H1 (cell line): ENCODE data around the gene RAD51C. TPM values are rescaled to one million over a fixed set of nuclear protein-coding genes. Genes with fewer than 3 reads are reported as not detected.

Experiments
- CTCF ChIA-PET: fragments of 300-600 bp; sonication (Branson Sonifier 250); formaldehyde crosslinking; loops from one replicate; lab custom pipeline; 2021; ENCODE audit not compliant: partially characterized antibody; lab: Charles Lee
- POLR2A ChIA-PET: fragments of 300-600 bp; sonication (Branson Sonifier 250); formaldehyde crosslinking; loops from one replicate; lab custom pipeline; 2021; ENCODE audit warnings: inconsistent platforms; ENCODE audit not compliant: partially characterized antibody; lab: Charles Lee
- DNase-seq, 2 experiments: peaks; one replicate each; pipeline versions ENCODE4 v3.0.0 to v3.0.0-alpha.2; 2010 to 2022; ENCODE audit warnings: low spot score in 2 of 2, low read depth in 1 of 2, mixed read lengths in 1 of 2
- FAIRE-seq: peaks from 2 replicates; lab custom pipeline; 2011; peaks lifted over from hg19 to GRCh38; lab: Jason Lieb, UNC
- H2AFZ ChIP-seq: 2 replicates; pipeline ENCODE4 v1.8.1; 2012; ENCODE audit warnings: low read length, inconsistent platforms
- H2AK5ac ChIP-seq: 2 replicates; pipeline ENCODE4 v1.6.1; 2013; ENCODE audit warnings: low read depth, low read length
- H2BK120ac ChIP-seq: replicated peaks from 2 replicates; pipeline ENCODE3; 2013; ENCODE audit warnings: low read depth, low read length, inconsistent platforms
- H2BK12ac ChIP-seq: 2 replicates; pipeline ENCODE4 v1.6.1; 2013; ENCODE audit warnings: low read depth, low read length
- H2BK15ac ChIP-seq: 2 replicates; pipeline ENCODE4 v1.6.1; 2013; ENCODE audit warnings: low read length
- H2BK20ac ChIP-seq: 2 replicates; pipeline ENCODE4 v1.6.1; 2013; ENCODE audit warnings: low read length
- H2BK5ac ChIP-seq: 2 replicates; pipeline ENCODE4 v1.6.1; 2013; ENCODE audit warnings: low read depth, low read length
- H3K14ac ChIP-seq: 2 replicates; pipeline ENCODE4 v1.6.1; 2013; ENCODE audit warnings: inconsistent platforms; ENCODE audit not compliant: insufficient read length
- H3K18ac ChIP-seq: 2 replicates; pipeline ENCODE4 v1.6.1; 2013; ENCODE audit warnings: low read length; ENCODE audit errors: extremely low read depth
- H3K23ac ChIP-seq: 2 replicates; pipeline ENCODE4 v1.6.1; 2013; ENCODE audit warnings: inconsistent platforms; ENCODE audit not compliant: insufficient read length
- H3K23me2 ChIP-seq: 2 replicates; pipeline ENCODE4 v1.6.1; 2013; ENCODE audit warnings: low read depth, low read length
- H3K27ac ChIP-seq: 2 replicates; pipeline ENCODE4 v1.6.1; 2011; ENCODE audit warnings: low read depth, low read length, inconsistent platforms
- H3K27me3 ChIP-seq, 4 experiments: replicated peaks in 1 of 4; 1 replicate in 1 of 4; 2 replicates in 3 of 4; pipeline versions ENCODE4 v1.6.1 to v1.8.1; 2011 to 2013; ENCODE audit warnings: low read length in 3 of 4, mild to moderate bottlenecking in 3 of 4, inconsistent platforms in 2 of 4, mixed read lengths in 2 of 4, moderate library complexity in 1 of 4; ENCODE audit not compliant: control insufficient read depth in 3 of 4, insufficient read depth in 3 of 4; ENCODE audit errors: extremely low read depth in 1 of 4
- H3K36me3 ChIP-seq, 4 experiments: 2 replicates each; pipeline versions ENCODE4 v1.6.1 to v1.8.1; 2011 to 2013; ENCODE audit warnings: mild to moderate bottlenecking in 4 of 4, low read length in 3 of 4, moderate library complexity in 2 of 4, control low read depth in 1 of 4, inconsistent platforms in 1 of 4; ENCODE audit not compliant: insufficient read depth in 4 of 4, control insufficient read depth in 2 of 4
- H3K4ac ChIP-seq: replicated peaks from 2 replicates; pipeline ENCODE3; 2013; ENCODE audit warnings: low read length, low read depth, mixed read lengths, inconsistent platforms; ENCODE audit not compliant: insufficient read length
- H3K4me1 ChIP-seq, 4 experiments: replicated peaks in 1 of 4; 1 replicate in 1 of 4; 2 replicates in 3 of 4; pipeline versions ENCODE4 v1.6.1 to v1.8.1; 2011 to 2013; ENCODE audit warnings: low read length in 3 of 4, inconsistent platforms in 2 of 4, mixed read lengths in 1 of 4; ENCODE audit not compliant: insufficient read depth in 4 of 4, control insufficient read depth in 3 of 4
- H3K4me2 ChIP-seq, 2 experiments: 2 replicates each; pipeline versions ENCODE4 v1.6.1 to v1.8.1; 2011 to 2013; ENCODE audit warnings: low read depth in 2 of 2, low read length in 2 of 2, control low read depth in 1 of 2, inconsistent platforms in 1 of 2, mild to moderate bottlenecking in 1 of 2; ENCODE audit not compliant: insufficient read depth in 1 of 2
- H3K4me3 ChIP-seq, 4 experiments: fragments of 200-600, 300-600 bp in 1 of 4; sonication (generic), shearing (Covaris generic), sonication (Bioruptor Twin) in 1 of 4; 2 replicates each; pipeline versions ENCODE4 v1.5.1 to v1.8.1; 2011 to 2016; ENCODE audit warnings: low read length in 4 of 4, low read depth in 3 of 4, control low read depth in 2 of 4, inconsistent platforms in 2 of 4, mild to moderate bottlenecking in 2 of 4, mixed read lengths in 1 of 4, moderate library complexity in 1 of 4; ENCODE audit not compliant: insufficient read depth in 2 of 4; ENCODE audit errors: extremely low read depth in 1 of 4
- H3K56ac ChIP-seq: replicated peaks from 2 replicates; pipeline ENCODE3; 2013; ENCODE audit warnings: low read depth, mild to moderate bottlenecking, mixed read lengths, low read length, inconsistent platforms; ENCODE audit not compliant: insufficient read length
- H3K79me1 ChIP-seq: 2 replicates; pipeline ENCODE4 v1.6.1; 2013; ENCODE audit warnings: low read depth, low read length, control low read depth
- H3K79me2 ChIP-seq, 2 experiments: 2 replicates each; pipeline versions ENCODE4 v1.6.1 to v1.8.1; 2012 to 2013; ENCODE audit warnings: low read length in 2 of 2, mild to moderate bottlenecking in 2 of 2, inconsistent platforms in 1 of 2; ENCODE audit not compliant: insufficient read depth in 2 of 2, control insufficient read depth in 1 of 2
- H3K9ac ChIP-seq, 4 experiments: replicated peaks in 1 of 4; 1 replicate in 1 of 4; 2 replicates in 3 of 4; pipeline versions ENCODE4 v1.6.1 to v1.8.1; 2011 to 2013; ENCODE audit warnings: low read depth in 3 of 4, low read length in 3 of 4, control low read depth in 2 of 4, mild to moderate bottlenecking in 2 of 4, moderate library complexity in 2 of 4, inconsistent platforms in 1 of 4; ENCODE audit errors: extremely low read depth in 1 of 4
- H3K9me3 ChIP-seq, 2 experiments: 2 replicates each; pipeline versions ENCODE4 v1.6.1 to v1.8.1; 2012 to 2013; ENCODE audit warnings: mild to moderate bottlenecking in 2 of 2, moderate library complexity in 2 of 2, control low read depth in 1 of 2, inconsistent platforms in 1 of 2, low read depth in 1 of 2, low read length in 1 of 2, mixed read lengths in 1 of 2; ENCODE audit not compliant: insufficient read depth in 2 of 2
- H4K20me1 ChIP-seq, 2 experiments: replicated peaks in 1 of 2; 2 replicates each; pipeline versions ENCODE3 to v1.8.1; 2011 to 2013; ENCODE audit warnings: inconsistent platforms in 2 of 2, low read length in 2 of 2, mild to moderate bottlenecking in 1 of 2; ENCODE audit not compliant: insufficient read depth in 2 of 2, control insufficient read depth in 1 of 2
- H4K5ac ChIP-seq: 2 replicates; pipeline ENCODE4 v1.6.1; 2013; ENCODE audit warnings: low read length, low read depth, mixed read lengths, inconsistent platforms; ENCODE audit not compliant: insufficient read length
- H4K8ac ChIP-seq: 2 replicates; pipeline ENCODE4 v1.8.0; 2013; ENCODE audit warnings: mild to moderate bottlenecking, moderate library complexity, low read length, inconsistent platforms; ENCODE audit not compliant: insufficient read depth; ENCODE audit errors: extremely low read depth
- H4K91ac ChIP-seq: replicated peaks from 2 replicates; pipeline ENCODE3; 2013; ENCODE audit warnings: low read length, mixed read lengths, inconsistent platforms; ENCODE audit not compliant: insufficient read length
- ASH2L ChIP-seq: fragments of 200-600, 300-600 bp; sonication (generic); IDR thresholded peaks from one replicate; pipeline ENCODE4 v1.7.1; 2017; ENCODE audit warnings: low read length
- BCL11A ChIP-seq, 2 experiments: IDR thresholded peaks; one replicate each; pipeline ENCODE4 v1.6.1; 2011; ENCODE audit warnings: low read depth in 2 of 2, low read length in 2 of 2, mild to moderate bottlenecking in 2 of 2
- GTF2F1 ChIP-seq: IDR thresholded peaks from 2 replicates; pipeline ENCODE4 v1.6.1; 2012; ENCODE audit warnings: low read depth, low read length, improper control_type of control experiment, borderline replicate concordance
- NANOG ChIP-seq: IDR thresholded peaks from 2 replicates; pipeline ENCODE4 v1.6.1; 2011; ENCODE audit warnings: low read length, low read depth, mild to moderate bottlenecking, inconsistent platforms; ENCODE audit not compliant: insufficient read depth, poor library complexity, severe bottlenecking
- POLR2A ChIP-seq, 2 experiments: IDR thresholded peaks; 1 replicate in 1 of 2; 2 replicates in 1 of 2; pipeline ENCODE4 v1.6.1; 2011; ENCODE audit warnings: low read depth in 2 of 2, low read length in 2 of 2, mild to moderate bottlenecking in 2 of 2; ENCODE audit errors: control extremely low read depth in 1 of 2
- RAD21 ChIP-seq, 2 experiments: IDR thresholded peaks in 1 of 2; conservative IDR thresholded peaks in 1 of 2; 2 replicates each; pipeline ENCODE4 v1.6.1; 2011; ENCODE audit warnings: low read depth in 2 of 2, low read length in 2 of 2, improper control_type of control experiment in 1 of 2, inconsistent platforms in 1 of 2, mild to moderate bottlenecking in 1 of 2, moderate library complexity in 1 of 2
- RFX5 ChIP-seq: IDR thresholded peaks from 2 replicates; pipeline ENCODE4 v1.6.1; 2011; ENCODE audit warnings: low read depth, low read length, improper control_type of control experiment, borderline replicate concordance
- RXRA ChIP-seq: IDR thresholded peaks from 2 replicates; pipeline ENCODE4 v1.6.1; 2011; ENCODE audit warnings: low read depth, mild to moderate bottlenecking, low read length, moderate library complexity; ENCODE audit not compliant: insufficient read depth
- SRF ChIP-seq: IDR thresholded peaks from 2 replicates; pipeline ENCODE4 v1.6.1; 2011; ENCODE audit warnings: mild to moderate bottlenecking, low read depth, low read length, moderate library complexity
- SUZ12 ChIP-seq: fragments of 200-600 bp; sonication (generic); IDR thresholded peaks from 2 replicates; pipeline ENCODE4 v1.6.1; 2012; ENCODE audit warnings: mild to moderate bottlenecking, inconsistent platforms, low read length, moderate library complexity, mixed read lengths
- TBP ChIP-seq: IDR thresholded peaks from 2 replicates; pipeline ENCODE4 v1.6.1; 2011; ENCODE audit warnings: low read depth, low read length, improper control_type of control experiment
- TEAD4 ChIP-seq: IDR thresholded peaks from 2 replicates; pipeline ENCODE4 v1.6.1; 2012; ENCODE audit warnings: low read depth, low read length, inconsistent platforms, mixed read lengths
- WGBS, 2 experiments: shearing (Covaris generic) in 1 of 2; methylation state at CpG; one replicate each; pipeline versions ENCODE4 v1.1.6 to v1.1.7; 2013 to 2015; ENCODE audit warnings: low lambda C conversion rate in 2 of 2, mixed read lengths in 2 of 2, inconsistent platforms in 1 of 2, low coverage in 1 of 2, missing lambda C conversion rate in 1 of 2; ENCODE audit not compliant: insufficient replicate concordance in 2 of 2, insufficient coverage in 1 of 2, insufficient read length in 1 of 2; ENCODE audit errors: extremely low coverage in 1 of 2, missing lambda C conversion rate in 1 of 2; 5-methylcytosine and 5-hydroxymethylcytosine counted together
- polyA plus RNA-seq, 7 experiments: library from polyadenylated mRNA; depleted of rRNA in 3 of 7; stranded (reverse) in 5 of 7; unstranded in 2 of 7; fragments of >200 nt in 5 of 7; fragments of 200-250 nt in 2 of 7; gene quantifications; 1 replicate in 5 of 7; 2 replicates in 1 of 7; 4 replicates in 1 of 7; pipeline versions ENCODE4 v1.2.1 to v1.2.3, GENCODE V29; 2011 to 2013; ENCODE audit warnings: missing spikeins in 2 of 7, mixed read lengths in 2 of 7
- total RNA-seq: library from RNA; stranded (reverse); fragmentation: NEBNext Ultra II Directional; extraction: Animal tissue kit (Norgen Biotek cat#: 25700); gene quantifications from 2 replicates; pipeline ENCODE4 v1.2.1, GENCODE V29; 2021

RAD51C gene
- total and polyA plus RNA-seq, 2 of the 8 experiments (the other 6 are each of a cell fraction or from before 2014, with no cell fraction given), result 10.4 to 21.7 TPM

GRCh38 chr17:58693751-58694150, 1.3 kb downstream of the RAD51C start:
- TF ChIP-seq RFX5 (no peak), POLR2A (IDR thresholded peaks at IDR 0.05; ENCODE audit: control extremely low read depth in 1 of 2, low read depth in 2 of 2, low read length in 2 of 2) (no peak), TEAD4 (no peak), RXRA (no peak), TBP (no peak), ASH2L (no peak), RAD21 (IDR thresholded peaks at IDR 0.05 in 1 of 2, conservative IDR thresholded peaks at IDR 0.05 in 1 of 2; ENCODE audit: low read depth in 2 of 2, low read length in 2 of 2) (no peak), GTF2F1 (no peak), BCL11A (IDR thresholded peaks at IDR 0.05; ENCODE audit: low read depth in 2 of 2, low read length in 2 of 2) (no peak), NANOG (no peak), SRF (no peak), SUZ12 (no peak)
- Histone ChIP-seq H3K4ac (no peak overlapping the region), H3K79me1 (no peaks in the 10 kb centered on the region), H3K36me3 (no peaks in the 10 kb centered on the region), H3K4me1 (peaks cover 0 to 4% (median 0%) of the 10 kb centered on the region in 4 experiments; a peak in 3 of 7 replicates), H3K23me2 (no peaks in the 10 kb centered on the region), H4K8ac (no peak overlapping the region), H3K4me3 (no peak overlapping the region), H3K56ac (no peak overlapping the region), H3K27me3 (no peaks in the 10 kb centered on the region), H4K20me1 (no peaks in the 10 kb centered on the region), H2BK120ac (no peak overlapping the region), H2AK5ac (no peak overlapping the region), H4K91ac (no peak overlapping the region), H2BK5ac (no peak overlapping the region), H3K9me3 (no peaks in the 10 kb centered on the region), H2BK20ac (no peak overlapping the region), H3K4me2 (peak overlapping the region in 1 of 2 experiments; percentile 36; a peak in 1 of 4 replicates), H2BK12ac (no peak overlapping the region), H3K79me2 (no peaks in the 10 kb centered on the region; a peak in 1 of 4 replicates), H2AFZ (no peak overlapping the region), H3K18ac (no peak overlapping the region), H3K23ac (no peak overlapping the region), H3K27ac (no peak overlapping the region), H3K9ac (no peak overlapping the region), H3K14ac (no peak overlapping the region), H2BK15ac (no peak overlapping the region), H4K5ac (no peak overlapping the region)
- ChIA-PET CTCF (interaction anchor here (0.6 to 1.0 kb wide), 2 partner anchors 18 to 410 kb away, joined by 3 read pairs; no protein-coding TSS in a partner anchor), POLR2A (interaction anchor here (1.6 to 2.4 kb wide), 2 partner anchors 62 to 460 kb away, joined by 3 to 19 read pairs; no protein-coding TSS in a partner anchor)
- FAIRE-seq, result no peak
- 91% methylated on average over 2 of the region's 2 CpGs; no CpG with 5 or more reads in 1 of the 2 experiments for WGBS, 2 experiments
- DNase-seq, result no peak
